CD4-positive, alpha-beta memory T cell (primary cell): ENCODE measurements around the gene SLC17A9. TPM values are rescaled to one million over a fixed set of nuclear protein-coding genes. Genes with fewer than 3 reads are reported as not detected.

Experiments
- CTCF ChIA-PET: fragments of 350-600 bp; sonication (Branson Sonifier 250); formaldehyde crosslinking; loops from one replicate; lab custom pipeline; 2021; ENCODE audit warnings: inconsistent platforms; ENCODE audit not compliant: partially characterized antibody; lab: Charles Lee
- POLR2A ChIA-PET: fragments of 350-600 bp; sonication (Branson Sonifier 250); formaldehyde crosslinking; loops from one replicate; lab custom pipeline; 2021; ENCODE audit not compliant: partially characterized antibody; lab: Charles Lee
- DNase-seq, 5 donors: peaks; one replicate each; pipeline versions ENCODE4 v3.0.0 to v3.0.0-alpha.2; 2020 to 2022; ENCODE audit warnings: mixed read lengths in 1 of 5
- H3K27ac ChIP-seq: one replicate; pipeline ENCODE4 v1.7.0; 2013; ENCODE audit warnings: low read depth, low read length
- H3K27me3 ChIP-seq: 2 replicates; pipeline ENCODE4 v1.7.0; 2013; ENCODE audit warnings: mild to moderate bottlenecking, low read length, moderate library complexity; ENCODE audit not compliant: insufficient read depth
- H3K36me3 ChIP-seq: 2 replicates; pipeline ENCODE4 v1.7.0; 2013; ENCODE audit warnings: mild to moderate bottlenecking, low read length, moderate library complexity; ENCODE audit not compliant: insufficient read depth
- H3K4me1 ChIP-seq: 2 replicates; pipeline ENCODE4 v1.7.0; 2013; ENCODE audit warnings: mild to moderate bottlenecking, low read length, moderate library complexity; ENCODE audit not compliant: insufficient read depth
- H3K4me3 ChIP-seq, 2 donors: one replicate each; pipeline ENCODE4 v1.7.0; 2013; ENCODE audit warnings: low read length in 2 of 2, mild to moderate bottlenecking in 1 of 2
- H3K9me3 ChIP-seq, 2 donors: one replicate each; pipeline ENCODE4 v1.7.0; 2013; ENCODE audit warnings: low read length in 2 of 2, control low read depth in 1 of 2; ENCODE audit not compliant: control insufficient read depth in 1 of 2
- H3K27ac Mint-ChIP-seq, 7 donors: one replicate each; pipeline ENCODE4 v1.8.0; 2020 to 2021; ENCODE audit warnings: mixed read lengths in 7 of 7, mild to moderate bottlenecking in 6 of 7, inconsistent platforms in 3 of 7, moderate library complexity in 3 of 7
- H3K27me3 Mint-ChIP-seq, 2 donors: one replicate each; pipeline ENCODE4 v1.8.0; 2020 to 2021; ENCODE audit warnings: mixed read lengths in 2 of 2
- H3K36me3 Mint-ChIP-seq, 2 donors: one replicate each; pipeline ENCODE4 v1.8.0; 2020 to 2021; ENCODE audit warnings: mixed read lengths in 2 of 2, inconsistent platforms in 1 of 2, mild to moderate bottlenecking in 1 of 2
- H3K4me1 Mint-ChIP-seq, 4 donors: one replicate each; pipeline ENCODE4 v1.8.0; 2020 to 2021; ENCODE audit warnings: mixed read lengths in 4 of 4, mild to moderate bottlenecking in 1 of 4
- H3K4me3 Mint-ChIP-seq, 8 donors: one replicate each; pipeline ENCODE4 v1.8.0; 2020 to 2021; ENCODE audit warnings: mixed read lengths in 8 of 8, mild to moderate bottlenecking in 7 of 8, moderate library complexity in 6 of 8, inconsistent platforms in 3 of 8
- H3K9me3 Mint-ChIP-seq, 8 donors: one replicate each; pipeline ENCODE4 v1.8.0; 2020 to 2021; ENCODE audit warnings: mixed read lengths in 8 of 8, mild to moderate bottlenecking in 5 of 8, inconsistent platforms in 3 of 8, moderate library complexity in 1 of 8
- intact Hi-C: fragments of 100-400 bp; cut with micrococcal nuclease; formaldehyde crosslinking; loops from one replicate; pipeline ENCODE4 v1.15.1; 2023
- polyA plus RNA-seq, 2 donors: library from polyadenylated mRNA; unstranded; fragments of 300-500 nt; fragmentation: Illumina TruSeq; gene quantifications; one replicate each; pipeline ENCODE4 v1.2.3, GENCODE V29; 2021
- total RNA-seq, 2 experiments: library from RNA; stranded (reverse); gene quantifications; one replicate each; pipeline ENCODE4 v1.2.3, GENCODE V29; 2021

SLC17A9 gene
- total and polyA plus RNA-seq, 4 experiments from 2014 or later, result 0.13 to 2.4 (median 2.1) TPM; not detected in 1

DNA sequence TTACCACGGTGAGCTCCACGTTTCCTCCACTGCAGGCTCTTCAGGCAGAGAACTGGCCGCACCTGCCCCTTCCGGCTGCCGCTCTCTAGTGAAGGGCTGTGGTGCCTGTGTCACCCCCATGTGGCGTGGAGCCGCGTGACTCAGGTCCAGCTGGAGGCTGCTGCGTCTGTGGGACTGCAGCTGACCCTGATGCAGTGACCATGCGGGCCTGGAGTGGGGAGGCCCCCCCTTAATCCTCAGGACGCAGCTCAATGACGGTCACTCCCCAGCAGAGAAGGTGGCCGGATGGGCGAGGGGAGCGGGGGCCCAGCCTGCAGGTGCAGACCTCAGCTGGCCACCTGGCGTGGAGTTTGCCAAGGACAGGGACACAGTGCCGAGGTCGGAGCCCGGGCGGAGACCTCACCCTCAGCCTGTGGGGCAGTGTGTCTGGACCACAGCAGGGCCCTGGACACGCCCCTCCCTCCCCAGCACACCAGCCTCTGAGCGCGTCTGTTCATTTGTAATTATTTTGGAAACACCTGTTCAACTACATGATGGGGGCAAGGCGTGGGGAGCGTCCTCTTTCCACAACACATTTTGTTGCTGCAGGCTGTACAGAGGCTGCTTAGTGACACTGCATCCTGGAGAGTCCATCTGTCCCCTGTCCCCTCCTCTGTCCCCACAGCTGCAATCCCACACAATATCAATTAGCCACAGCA, 43.5 kb downstream of the SLC17A9 start:
- Mint-ChIP-seq H3K4me3 (no peak overlapping the region), H3K36me3 (no peaks in the 10 kb centered on the region), H3K27ac (no peak overlapping the region), H3K27me3 (peaks cover 13 to 40% of the 10 kb centered on the region in 2 donors), H3K4me1 (no peaks in the 10 kb centered on the region), H3K9me3 (no peaks in the 10 kb centered on the region)
- H3K4me3 ChIP-seq, result no peak overlapping the region
- intact Hi-C loops, result no loop called here
- H3K36me3 ChIP-seq, result no peaks in the 10 kb centered on the region
- H3K4me1 ChIP-seq, result no peaks in the 10 kb centered on the region
- no peak overlapping the region for H3K27ac ChIP-seq
- POLR2A ChIA-PET, result no interaction called here
- H3K9me3 ChIP-seq, result no peaks in the 10 kb centered on the region
- no peak for DNase-seq
- peaks cover 10% of the 10 kb centered on the region for H3K27me3 ChIP-seq
- CTCF ChIA-PET, result no interaction called here

DNA sequence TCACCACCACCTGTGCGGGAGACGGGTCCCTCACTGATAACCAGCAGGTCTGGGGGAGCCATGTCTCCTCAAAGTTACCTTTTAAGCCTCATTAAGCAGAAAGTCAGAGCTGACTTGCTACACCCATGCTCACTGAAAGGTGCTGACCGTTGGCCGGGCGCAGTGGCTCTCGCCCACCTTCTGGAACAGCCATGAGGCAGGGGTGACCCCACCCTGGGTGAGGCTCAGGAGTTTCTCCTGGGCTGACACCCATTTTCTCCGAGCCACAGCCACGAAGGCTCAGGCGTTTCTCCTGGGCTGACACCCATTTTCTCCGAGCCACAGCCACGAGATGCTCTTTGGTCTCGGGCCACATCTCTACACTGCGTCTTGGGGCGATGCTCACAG, 44.1 kb downstream of the SLC17A9 start:
- no peak for DNase-seq
- H3K4me1 ChIP-seq, result no peaks in the 10 kb centered on the region
- Mint-ChIP-seq H3K36me3 (no peaks in the 10 kb centered on the region), H3K9me3 (no peaks in the 10 kb centered on the region), H3K27ac (no peak overlapping the region), H3K27me3 (peaks cover 14 to 44% of the 10 kb centered on the region in 2 donors), H3K4me3 (no peak overlapping the region), H3K4me1 (no peaks in the 10 kb centered on the region)
- no peak overlapping the region for H3K4me3 ChIP-seq
- H3K27ac ChIP-seq, result no peak overlapping the region
- CTCF ChIA-PET, result no interaction called here
- H3K27me3 ChIP-seq, result peaks cover 14% of the 10 kb centered on the region
- intact Hi-C loops, result no loop called here
- H3K36me3 ChIP-seq, result no peaks in the 10 kb centered on the region
- H3K9me3 ChIP-seq, result no peaks in the 10 kb centered on the region
- POLR2A ChIA-PET, result no interaction called here

DNA sequence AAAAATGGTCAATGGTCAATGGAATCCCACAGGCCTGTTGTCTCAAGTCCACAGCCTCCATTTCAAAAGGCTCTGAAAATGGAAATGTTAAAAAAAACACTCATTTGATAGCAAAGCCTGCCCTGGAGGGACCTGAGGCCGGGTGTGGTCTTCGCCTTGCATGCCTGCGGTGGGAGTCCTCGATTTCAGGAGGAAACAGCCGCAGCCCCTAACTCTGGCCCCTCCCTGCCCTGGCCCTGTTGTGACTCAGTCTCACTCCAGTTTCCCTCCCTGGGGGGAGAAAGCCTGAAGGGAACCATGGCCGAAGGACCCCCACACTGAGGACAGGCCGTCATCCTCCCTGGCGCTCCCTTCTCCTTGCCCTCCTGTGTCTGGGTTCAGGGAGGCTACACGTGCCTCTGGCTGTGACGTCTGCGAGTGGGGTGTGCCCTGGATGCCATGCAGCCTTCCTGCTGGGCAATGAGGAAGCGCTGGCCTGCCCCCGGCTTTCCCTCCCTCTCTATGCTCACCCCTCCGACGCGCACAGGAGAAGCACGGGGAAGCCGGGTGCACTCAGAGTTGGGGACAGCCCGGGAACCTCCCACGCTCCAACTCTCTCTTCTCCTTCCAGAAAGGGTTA, 45.0 kb downstream of the SLC17A9 start:
- Mint-ChIP-seq H3K27ac (no peak overlapping the region), H3K4me3 (peak overlapping the region in 1 of 8 donors; percentile 42), H3K27me3 (peaks cover 17 to 42% of the 10 kb centered on the region in 2 donors), H3K9me3 (no peaks in the 10 kb centered on the region), H3K36me3 (no peaks in the 10 kb centered on the region), H3K4me1 (no peaks in the 10 kb centered on the region)
- Histone ChIP-seq H3K27ac (no peak overlapping the region), H3K4me1 (no peaks in the 10 kb centered on the region), H3K9me3 (no peaks in the 10 kb centered on the region), H3K4me3 (no peak overlapping the region), H3K36me3 (no peaks in the 10 kb centered on the region), H3K27me3 (peaks cover 14% of the 10 kb centered on the region)
- CTCF ChIA-PET, result no interaction called here
- POLR2A ChIA-PET, result no interaction called here
- no peak for DNase-seq
- intact Hi-C loops, result no loop called here

DNA sequence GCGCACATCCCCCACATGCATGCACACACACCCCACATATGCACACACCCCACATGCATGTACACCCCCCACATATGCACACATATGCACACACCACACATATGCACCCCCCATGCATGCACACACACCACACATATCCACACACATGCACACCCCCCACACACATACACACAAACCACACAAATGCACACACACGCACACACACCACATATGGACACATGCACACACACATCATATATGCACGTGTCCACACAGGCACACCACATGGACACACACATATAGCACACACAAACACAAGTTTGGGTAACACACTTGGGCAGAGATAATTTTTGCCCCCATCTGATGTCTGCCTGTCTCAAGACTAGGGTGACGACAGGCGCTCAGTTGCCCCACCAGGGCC, 45.9 kb downstream of the SLC17A9 start:
- no peaks in the 10 kb centered on the region for H3K9me3 Mint-ChIP-seq
- no peak overlapping the region for H3K4me3 Mint-ChIP-seq
- DNase-seq, result no peak
- no peaks in the 10 kb centered on the region for H3K4me1 ChIP-seq
- POLR2A ChIA-PET, result no interaction called here
- no peaks in the 10 kb centered on the region for H3K4me1 Mint-ChIP-seq
- no peak overlapping the region for H3K27ac ChIP-seq
- CTCF ChIA-PET, result no interaction called here
- intact Hi-C loops, result no loop called here
- H3K4me3 ChIP-seq, result no peak overlapping the region
- H3K27ac Mint-ChIP-seq, result no peak overlapping the region
- no peaks in the 10 kb centered on the region for H3K36me3 ChIP-seq
- H3K36me3 Mint-ChIP-seq, result no peaks in the 10 kb centered on the region
- peaks cover 18% of the 10 kb centered on the region for H3K27me3 ChIP-seq
- H3K9me3 ChIP-seq, result no peaks in the 10 kb centered on the region
- peaks cover 26 to 49% of the 10 kb centered on the region in 2 donors for H3K27me3 Mint-ChIP-seq

DNA sequence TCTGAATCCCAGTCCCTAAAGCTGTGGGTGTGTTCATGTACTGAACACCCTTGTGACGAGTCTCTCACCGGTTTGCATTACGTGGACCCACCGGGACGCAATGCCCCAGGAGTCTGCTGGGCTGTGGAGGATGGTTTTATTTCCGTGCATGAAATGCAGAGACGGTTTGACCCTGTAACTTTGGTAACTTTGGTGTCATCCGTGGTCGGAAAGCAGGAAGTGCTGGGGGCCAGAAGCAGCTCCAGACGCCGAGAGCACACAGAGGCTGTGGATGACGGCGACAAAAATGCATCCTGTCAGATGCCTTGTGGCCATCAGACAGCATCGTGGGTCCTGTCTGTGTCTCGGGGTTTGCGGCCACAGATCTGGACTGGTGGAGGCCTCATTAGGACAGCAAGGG, 47.1 kb downstream of the SLC17A9 start:
- H3K36me3 ChIP-seq, result no peaks in the 10 kb centered on the region
- no peak overlapping the region for H3K4me3 Mint-ChIP-seq
- ChIA-PET CTCF (no interaction called here), POLR2A (no interaction called here)
- H3K9me3 ChIP-seq, result no peaks in the 10 kb centered on the region
- peaks cover 31 to 57% of the 10 kb centered on the region in 2 donors for H3K27me3 Mint-ChIP-seq
- H3K4me1 ChIP-seq, result peaks cover 2% of the 10 kb centered on the region
- H3K4me3 ChIP-seq, result no peak overlapping the region
- intact Hi-C loops, result no loop called here
- H3K9me3 Mint-ChIP-seq, result no peaks in the 10 kb centered on the region
- H3K27ac Mint-ChIP-seq, result no peak overlapping the region
- no peaks in the 10 kb centered on the region for H3K36me3 Mint-ChIP-seq
- H3K27me3 ChIP-seq, result peaks cover 25% of the 10 kb centered on the region
- peaks cover 0 to 4% (median 3%) of the 10 kb centered on the region in 4 donors for H3K4me1 Mint-ChIP-seq
- DNase-seq, result no peak
- H3K27ac ChIP-seq, result no peak overlapping the region

DNA sequence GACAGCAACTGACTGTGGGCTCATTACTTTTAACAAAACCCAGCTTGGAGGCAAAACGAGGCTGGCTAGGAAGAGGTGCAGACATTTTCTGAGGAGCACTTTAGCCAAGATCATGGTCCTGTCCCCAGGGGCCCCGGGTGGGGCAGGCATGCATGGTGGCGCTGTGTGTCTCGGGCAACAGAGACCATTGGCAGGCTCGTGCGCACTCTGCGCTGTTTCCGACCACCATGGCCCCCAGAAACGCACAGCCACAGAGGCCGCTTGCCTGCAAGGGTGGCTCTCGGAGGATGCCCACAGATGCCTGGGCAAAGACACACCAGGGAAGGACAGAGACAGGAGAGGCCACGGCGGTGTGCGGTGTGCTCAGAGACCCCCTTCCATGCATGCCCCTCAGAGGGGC, 47.5 kb downstream of the SLC17A9 start:
- Histone ChIP-seq H3K4me1 (peaks cover 7% of the 10 kb centered on the region), H3K36me3 (no peaks in the 10 kb centered on the region), H3K9me3 (no peaks in the 10 kb centered on the region), H3K4me3 (no peak overlapping the region), H3K27me3 (peaks cover 29% of the 10 kb centered on the region), H3K27ac (no peak overlapping the region)
- intact Hi-C loops, result loop anchor here (10.0 kb wide), 2 partner anchors 45 to 335 kb away; partner anchors contain the start of gene SLC17A9
- H3K4me3 Mint-ChIP-seq, result no peak overlapping the region
- no peak overlapping the region for H3K27ac Mint-ChIP-seq
- H3K27me3 Mint-ChIP-seq, result peaks cover 32 to 57% of the 10 kb centered on the region in 2 donors
- no peaks in the 10 kb centered on the region for H3K36me3 Mint-ChIP-seq
- CTCF ChIA-PET, result no interaction called here
- POLR2A ChIA-PET, result no interaction called here
- DNase-seq, result no peak
- peaks cover 0 to 5% (median 5%) of the 10 kb centered on the region in 4 donors for H3K4me1 Mint-ChIP-seq
- H3K9me3 Mint-ChIP-seq, result no peaks in the 10 kb centered on the region

DNA sequence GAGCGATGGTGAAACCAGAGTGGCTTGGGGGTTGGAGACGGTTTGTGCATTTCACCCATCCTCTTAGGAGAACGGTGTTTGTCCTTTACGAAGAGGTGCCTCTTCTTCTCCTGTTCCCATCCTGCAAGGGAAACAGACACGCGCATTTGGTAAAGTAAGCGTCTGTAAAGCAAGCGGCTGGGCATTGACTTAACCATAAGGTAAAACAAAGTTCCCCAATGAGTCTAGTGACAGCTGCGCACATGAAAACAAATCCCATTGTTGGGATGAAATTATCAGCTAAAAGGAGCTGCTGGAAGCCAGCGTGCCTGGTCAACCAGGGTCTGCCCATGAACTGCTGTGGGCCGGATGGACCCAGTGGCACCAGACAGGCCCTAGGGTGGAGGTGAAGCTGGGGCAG, 48.4 kb downstream of the SLC17A9 start:
- Histone ChIP-seq H3K27ac (no peak overlapping the region), H3K36me3 (no peaks in the 10 kb centered on the region), H3K4me1 (peaks cover 7% of the 10 kb centered on the region), H3K9me3 (no peaks in the 10 kb centered on the region), H3K4me3 (no peak overlapping the region), H3K27me3 (peaks cover 38% of the 10 kb centered on the region)
- DNase-seq, result no peak
- Mint-ChIP-seq H3K4me3 (no peak overlapping the region), H3K27me3 (peaks cover 34 to 54% of the 10 kb centered on the region in 2 donors), H3K36me3 (no peaks in the 10 kb centered on the region), H3K4me1 (peaks cover 0 to 10% (median 7%) of the 10 kb centered on the region in 4 donors), H3K9me3 (no peaks in the 10 kb centered on the region), H3K27ac (no peak overlapping the region)
- intact Hi-C loops, result loop anchor here (10.0 kb wide), 2 partner anchors 46 to 336 kb away; partner anchors contain the start of gene SLC17A9
- CTCF ChIA-PET, result interaction anchor here (0.8 kb wide), 1 partner anchor 99 kb away, joined by 3 read pairs; no protein-coding TSS in a partner anchor
- POLR2A ChIA-PET, result no interaction called here
